NCI-H2227 treated with DMSO at 0.1 percent for 48 hours (cell line): ENCODE measurements around the gene GPC1.

Experiments
- DNase-seq: peaks from one replicate; lab custom pipeline; 2025; lab: John Stamatoyannopoulos, UW

The GPC1 gene

GRCh38 chr2:240432430-240432819 is 3.0 kb upstream of the GPC1 start:
- no peak for DNase-seq

GRCh38 chr2:240432820-240433801 is 2.4 kb upstream of the GPC1 start:
- DNase-seq, result no peak

GRCh38 chr2:240433973-240434727 is 1.3 kb upstream of the GPC1 start:
- DNase-seq, result no peak

- DNase-seq, result peak; percentile 74
These were observed 571 bp upstream of the GPC1 start for GRCh38 chr2:240434728-240435456.

GRCh38 chr2:240435948-240436682 is 652 bp downstream of the GPC1 start:
- DNase-seq, result no peak

GRCh38 chr2:240436683-240437550 is 1.5 kb downstream of the GPC1 start:
- DNase-seq, result peak; percentile 13

GRCh38 chr2:240437551-240437860 is 2.0 kb downstream of the GPC1 start:
- no peak for DNase-seq

GRCh38 chr2:240437861-240438809 is 2.7 kb downstream of the GPC1 start:
- peak; percentile 34 for DNase-seq

GRCh38 chr2:240438810-240439697 is 3.6 kb downstream of the GPC1 start:
- no peak for DNase-seq

- DNase-seq, result no peak
These were observed 4.3 kb downstream of the GPC1 start for GRCh38 chr2:240439698-240440151.

GRCh38 chr2:240440251-240440650 is 4.8 kb downstream of the GPC1 start:
- DNase-seq, result no peak

- DNase-seq, result no peak
These were observed 5.3 kb downstream of the GPC1 start for GRCh38 chr2:240440704-240441320.

- DNase-seq, result no peak
These were observed 6.0 kb downstream of the GPC1 start for GRCh38 chr2:240441326-240441992.

- no peak for DNase-seq
These were observed 6.5 kb downstream of the GPC1 start for GRCh38 chr2:240441993-240442411.

- no peak for DNase-seq
These were observed 7.6 kb downstream of the GPC1 start for GRCh38 chr2:240442891-240443715.

- DNase-seq, result no peak
These were observed 8.4 kb downstream of the GPC1 start for GRCh38 chr2:240443891-240444301.

- no peak for DNase-seq
These were observed 9.0 kb downstream of the GPC1 start for GRCh38 chr2:240444464-240444863.
